PC-9 (cell line): ENCODE measurements around the gene ELP5.

Source experiments
- CTCF ChIP-seq: fragments of 200-600 bp; sonication (generic); conservative IDR thresholded peaks from 2 replicates; pipeline ENCODE4 v1.6.1; 2017; ENCODE audit warnings: mixed run types, antibody characterized with exemption, mild to moderate bottlenecking, moderate library complexity
- EZH2 ChIP-seq: fragments of 200-600 bp; sonication (generic); IDR thresholded peaks from 2 replicates; pipeline ENCODE4 v1.8.0; 2017; ENCODE audit warnings: antibody characterized with exemption, low read depth

GRCh38 chr17:7204828-7205461 lies 47.1 kb upstream of the ELP5 start:
- TF ChIP-seq CTCF (no peak), EZH2 (no peak)
